Central memory CD8-positive, alpha-beta T cell (primary cell): Measurements from ENCODE around the gene NLGN3.

Source experiments
- ATAC-seq: fragments of 150-1000 bp; cut with Tn5 transposase; replicated peaks from 2 replicates; pipeline ENCODE4 v1.10.0; 2022; ENCODE audit warnings: mild to moderate bottlenecking, moderate FRiP score, moderate number of reproducible peaks; ENCODE audit not compliant: poor library complexity, severe bottlenecking; ENCODE audit errors: extremely low read depth
- DNase-seq, 2 donors: peaks; one replicate each; pipeline ENCODE4 v3.0.0; 2021; ENCODE audit warnings: low spot score in 2 of 2
- H3K27ac Mint-ChIP-seq: one replicate; pipeline ENCODE4 v1.8.0; 2022; ENCODE audit warnings: low read depth, mild to moderate bottlenecking, moderate library complexity, mixed read lengths
- H3K27me3 Mint-ChIP-seq: one replicate; pipeline ENCODE4 v1.8.0; 2022; ENCODE audit warnings: mixed read lengths
- H3K36me3 Mint-ChIP-seq: one replicate; pipeline ENCODE4 v1.8.0; 2022; ENCODE audit warnings: mild to moderate bottlenecking, moderate library complexity, mixed read lengths; ENCODE audit not compliant: insufficient read depth
- H3K4me1 Mint-ChIP-seq: one replicate; pipeline ENCODE4 v1.8.0; 2022; ENCODE audit warnings: mixed read lengths
- H3K4me3 Mint-ChIP-seq: one replicate; pipeline ENCODE4 v1.8.0; 2022; ENCODE audit warnings: mild to moderate bottlenecking, moderate library complexity, mixed read lengths
- H3K9me3 Mint-ChIP-seq: one replicate; pipeline ENCODE4 v1.8.0; 2022; ENCODE audit warnings: mixed read lengths

NLGN3 gene

DNA sequence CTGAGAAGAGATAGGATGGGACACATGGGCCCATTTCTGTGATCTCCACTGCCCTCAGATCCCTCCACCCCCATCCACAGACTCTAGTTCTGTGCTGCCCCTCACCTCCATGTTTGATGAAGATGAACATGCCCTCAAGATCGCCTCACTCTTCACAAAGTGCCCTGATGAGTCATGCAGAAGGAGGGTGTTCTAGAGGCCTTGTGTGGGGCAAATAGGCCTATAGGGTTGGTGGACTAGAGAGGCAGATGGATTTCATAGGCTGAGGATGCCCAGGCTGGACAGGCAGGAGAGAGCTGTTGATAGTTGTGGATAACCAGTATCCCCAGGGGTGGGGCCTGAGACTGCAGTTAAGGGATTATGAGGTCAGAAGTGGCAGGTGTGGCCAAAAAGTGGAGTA is 38.2 kb upstream of the NLGN3 start, which contains the start of gene CXorf65:
TSS of gene CXorf65 (minus strand) at position 314 of the 400 bp plus-strand sequence. CDS start at position 130, 184 bp downstream.
- peak within 1 kb of the TSS; percentile 99 for H3K4me3 Mint-ChIP-seq
- peaks cover 49% of the 10 kb centered on the region for H3K36me3 Mint-ChIP-seq
- no peaks in the 10 kb centered on the region for H3K27me3 Mint-ChIP-seq
- ATAC-seq (no peak), DNase-seq (no peak)
- H3K27ac Mint-ChIP-seq: peak within 1 kb of the TSS; percentile 91
- H3K9me3 Mint-ChIP-seq: no peaks in the 10 kb centered on the region
- peaks cover 76% of the 10 kb centered on the region for H3K4me1 Mint-ChIP-seq

DNA sequence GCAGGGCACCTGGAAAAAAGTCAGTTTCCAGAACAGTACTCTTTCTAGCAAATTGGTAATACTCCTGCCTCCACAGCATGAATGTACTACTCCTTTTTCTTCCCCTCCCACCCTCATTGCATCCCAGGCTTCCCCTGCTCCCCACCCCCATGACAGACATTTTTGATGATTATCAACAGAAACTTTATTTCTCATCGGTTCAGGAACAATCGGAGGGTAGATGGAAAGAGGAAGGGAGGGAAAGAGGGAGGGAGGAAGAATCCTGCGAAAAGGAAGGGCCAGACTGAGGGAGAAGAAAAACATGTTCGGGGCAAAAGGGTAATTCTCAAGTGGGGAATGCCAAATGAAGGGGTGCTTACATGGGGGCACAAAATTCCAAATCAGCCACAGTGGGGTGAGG is 37.4 kb upstream of the NLGN3 start:
- DNase-seq (no peak), ATAC-seq (no peak)
- Mint-ChIP-seq H3K4me1 (peaks cover 78% of the 10 kb centered on the region), H3K27ac (peak overlapping the region; percentile 91), H3K27me3 (no peaks in the 10 kb centered on the region), H3K36me3 (peaks cover 58% of the 10 kb centered on the region), H3K9me3 (no peaks in the 10 kb centered on the region), H3K4me3 (peak overlapping the region; percentile 99)

GRCh38 chrX:71107762-71108360 is 36.8 kb upstream of the NLGN3 start:
- peak overlapping the region; percentile 99 for H3K27ac Mint-ChIP-seq
- H3K27me3 Mint-ChIP-seq: no peaks in the 10 kb centered on the region
- peak overlapping the region; percentile 99 for H3K4me3 Mint-ChIP-seq
- no peaks in the 10 kb centered on the region for H3K9me3 Mint-ChIP-seq
- ATAC-seq: no peak
- DNase-seq: no peak
- peaks cover 58% of the 10 kb centered on the region for H3K36me3 Mint-ChIP-seq
- peaks cover 78% of the 10 kb centered on the region for H3K4me1 Mint-ChIP-seq

- Mint-ChIP-seq H3K4me3 (peak overlapping the region; percentile 99), H3K27ac (peak overlapping the region; percentile 99), H3K36me3 (peaks cover 57% of the 10 kb centered on the region), H3K9me3 (no peaks in the 10 kb centered on the region), H3K4me1 (peaks cover 66% of the 10 kb centered on the region), H3K27me3 (no peaks in the 10 kb centered on the region)
- ATAC-seq (no peak), DNase-seq (no peak)
Observed at GRCh38 chrX:71109051-71109450, 35.6 kb upstream of the NLGN3 start.

DNA sequence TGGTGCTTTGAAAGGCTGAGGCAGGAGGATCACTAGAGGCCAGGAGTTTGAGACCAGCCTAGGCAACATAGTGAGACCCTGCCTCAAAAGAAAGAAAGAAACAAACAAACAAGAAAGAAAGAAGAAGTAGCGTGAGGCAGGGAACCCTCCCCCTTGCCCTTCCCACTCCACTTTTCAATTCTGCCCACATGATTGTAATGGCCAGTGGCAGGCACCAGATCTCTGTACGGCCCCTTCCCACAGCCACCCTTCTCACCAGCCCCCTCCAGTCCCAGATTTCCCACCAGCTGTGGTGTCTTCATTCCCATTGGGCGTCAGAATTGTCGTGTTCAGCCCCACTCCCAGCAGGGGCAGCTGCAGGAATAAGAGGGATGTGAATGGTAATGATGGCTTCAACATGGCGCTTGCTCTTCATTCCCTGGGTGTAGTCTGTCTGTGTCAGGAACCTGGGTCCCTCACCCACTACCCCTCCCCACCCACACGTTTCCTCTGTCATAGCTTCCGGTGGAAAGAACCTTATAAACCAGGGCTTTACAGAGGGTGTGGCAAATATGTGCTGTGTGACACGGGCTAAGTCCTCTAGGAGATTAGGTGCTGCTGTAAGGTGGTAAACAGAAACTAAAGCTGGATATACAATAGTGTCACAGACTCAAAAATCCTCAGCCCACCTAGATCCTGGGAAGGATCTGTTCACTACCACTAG is 33.3 kb upstream of the NLGN3 start, which contains the start of gene IL2RG:
TSS of gene IL2RG (minus strand) at position 437 of the 703 bp plus-strand sequence. CDS start at position 399, 38 bp downstream.
- Mint-ChIP-seq H3K4me1 (peaks cover 53% of the 10 kb centered on the region), H3K27ac (peak within 1 kb of the TSS; percentile 99), H3K36me3 (peaks cover 51% of the 10 kb centered on the region), H3K27me3 (no peaks in the 10 kb centered on the region), H3K4me3 (peak within 1 kb of the TSS; percentile 99), H3K9me3 (no peaks in the 10 kb centered on the region)
- DNase-seq (peak in 1 of 2 donors; percentile 80), ATAC-seq (peak; percentile 92)

DNA sequence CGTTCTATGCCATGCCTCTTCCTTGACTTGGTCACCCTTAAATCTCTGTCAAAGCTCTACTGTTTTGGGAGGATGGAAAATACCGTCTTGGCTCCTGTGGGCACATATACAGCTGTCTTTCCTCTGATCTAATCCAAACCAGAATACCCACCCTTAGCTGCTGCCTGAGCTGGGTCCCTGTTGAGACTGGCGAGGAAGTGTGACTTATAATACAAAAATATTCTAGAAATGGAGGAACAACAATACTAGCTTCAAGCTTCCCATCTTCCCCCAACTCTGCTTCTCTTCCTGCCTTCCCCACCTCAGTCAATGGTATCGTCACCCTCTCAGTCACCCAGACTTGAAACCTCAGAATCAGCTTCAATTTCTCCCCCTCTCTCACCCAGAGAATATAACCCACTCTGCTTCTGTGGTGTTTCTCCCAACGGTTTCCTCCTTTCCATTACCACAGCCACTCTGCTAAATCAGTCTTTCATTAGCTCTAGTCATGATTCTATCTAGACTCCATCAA is 32.7 kb upstream of the NLGN3 start:
- Mint-ChIP-seq H3K4me1 (peaks cover 48% of the 10 kb centered on the region), H3K27me3 (no peaks in the 10 kb centered on the region), H3K4me3 (peak overlapping the region; percentile 99), H3K36me3 (peaks cover 45% of the 10 kb centered on the region), H3K9me3 (no peaks in the 10 kb centered on the region), H3K27ac (peak overlapping the region; percentile 99)
- peak; percentile 55 for ATAC-seq
- DNase-seq: no peak

- H3K4me3 Mint-ChIP-seq: peak overlapping the region; percentile 23
- DNase-seq (no peak), ATAC-seq (no peak)
- H3K4me1 Mint-ChIP-seq: peaks cover 24% of the 10 kb centered on the region
- H3K36me3 Mint-ChIP-seq: peaks cover 11% of the 10 kb centered on the region
- no peaks in the 10 kb centered on the region for H3K27me3 Mint-ChIP-seq
- no peak overlapping the region for H3K27ac Mint-ChIP-seq
- H3K9me3 Mint-ChIP-seq: no peaks in the 10 kb centered on the region
Observed at GRCh38 chrX:71117358-71117757, 27.3 kb upstream of the NLGN3 start.

- Mint-ChIP-seq H3K27ac (peak within 1 kb of the TSS; percentile 91), H3K4me3 (peak within 1 kb of the TSS; percentile 84), H3K36me3 (peaks cover 20% of the 10 kb centered on the region), H3K9me3 (no peaks in the 10 kb centered on the region), H3K27me3 (no peaks in the 10 kb centered on the region), H3K4me1 (peaks cover 27% of the 10 kb centered on the region)
- DNase-seq: peak; percentile 60 to 70
- ATAC-seq: peak; percentile 90
Observed at GRCh38 chrX:71118032-71118984, 26.3 kb upstream of the NLGN3 start, which contains the start of gene MED12. MED12 (plus strand) TSS chrX:71118596; CDS start chrX:71118755, 159 bp downstream.

- Mint-ChIP-seq H3K36me3 (peaks cover 25% of the 10 kb centered on the region), H3K27me3 (no peaks in the 10 kb centered on the region), H3K4me1 (peaks cover 29% of the 10 kb centered on the region), H3K4me3 (peak overlapping the region; percentile 84), H3K9me3 (no peaks in the 10 kb centered on the region), H3K27ac (peak overlapping the region; percentile 91)
- DNase-seq (no peak), ATAC-seq (peak; percentile 41)
Observed at GRCh38 chrX:71118985-71119535, 25.6 kb upstream of the NLGN3 start.

DNA sequence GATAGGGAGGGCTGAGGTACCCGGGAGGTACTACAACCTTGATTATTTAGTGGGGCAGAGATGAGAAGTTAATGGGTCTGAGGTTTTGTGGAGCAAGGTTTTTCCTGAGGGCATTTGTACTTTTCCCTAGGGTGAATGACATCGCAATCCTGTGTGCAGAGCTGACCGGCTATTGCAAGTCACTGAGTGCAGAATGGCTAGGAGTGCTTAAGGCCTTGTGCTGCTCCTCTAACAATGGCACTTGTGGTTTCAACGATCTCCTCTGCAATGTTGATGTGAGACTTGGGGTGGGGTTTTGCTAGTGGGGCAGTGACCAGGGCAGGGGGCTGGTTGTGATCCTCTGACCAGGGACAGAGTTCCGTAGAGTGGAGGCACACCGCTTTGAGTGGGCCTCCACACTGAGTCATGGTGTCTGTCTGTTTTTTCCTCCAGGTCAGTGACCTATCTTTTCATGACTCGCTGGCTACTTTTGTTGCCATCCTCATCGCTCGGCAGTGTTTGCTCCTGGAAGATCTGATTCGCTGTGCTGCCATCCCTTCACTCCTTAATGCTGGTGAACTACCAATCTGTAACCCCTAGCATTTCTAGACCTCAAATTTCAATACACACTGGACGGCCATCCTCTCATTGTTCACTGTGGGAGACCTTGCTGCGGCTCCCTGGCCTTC is 16.3 kb upstream of the NLGN3 start:
- Mint-ChIP-seq H3K36me3 (peaks cover 48% of the 10 kb centered on the region), H3K4me3 (no peak overlapping the region), H3K27ac (peak overlapping the region; percentile 30), H3K9me3 (no peaks in the 10 kb centered on the region), H3K4me1 (peaks cover 21% of the 10 kb centered on the region), H3K27me3 (no peaks in the 10 kb centered on the region)
- DNase-seq (no peak), ATAC-seq (no peak)

DNA sequence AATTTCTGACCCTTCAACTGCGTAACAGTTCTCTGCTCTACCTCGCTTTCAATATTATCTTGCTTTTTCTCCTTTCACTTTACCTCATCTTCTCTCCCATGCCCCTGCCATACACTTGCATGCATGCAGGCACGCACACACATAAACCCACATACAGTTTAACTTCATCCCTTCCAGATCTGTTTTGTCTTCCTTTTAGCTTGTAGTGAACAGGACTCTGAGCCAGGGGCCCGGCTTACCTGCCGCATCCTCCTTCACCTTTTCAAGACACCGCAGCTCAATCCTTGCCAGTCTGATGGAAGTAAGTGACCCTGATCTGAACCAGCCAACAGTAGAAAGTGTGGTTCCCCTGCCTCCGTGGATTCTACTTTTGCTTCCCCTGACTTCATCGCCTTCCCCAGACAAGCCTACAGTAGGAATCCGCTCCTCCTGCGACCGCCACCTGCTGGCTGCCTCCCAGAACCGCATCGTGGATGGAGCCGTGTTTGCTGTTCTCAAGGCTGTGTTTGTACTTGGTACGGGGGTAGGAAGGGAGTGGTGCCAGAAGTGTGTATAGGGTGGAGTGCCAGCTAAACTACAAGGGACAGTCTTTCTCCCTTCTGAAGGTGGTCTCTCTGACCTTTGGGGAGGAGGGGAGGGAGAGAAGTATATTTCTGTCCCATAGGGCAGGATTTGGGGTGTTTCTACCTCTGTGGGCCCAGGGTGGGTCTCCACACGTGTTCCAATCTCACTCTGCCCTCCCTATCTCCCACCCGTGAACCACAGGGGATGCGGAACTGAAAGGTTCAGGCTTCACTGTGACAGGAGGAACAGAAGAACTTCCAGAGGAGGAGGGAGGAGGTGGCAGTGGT is 15.5 kb upstream of the NLGN3 start:
- H3K27me3 Mint-ChIP-seq: no peaks in the 10 kb centered on the region
- peak overlapping the region; percentile 86 for H3K27ac Mint-ChIP-seq
- H3K4me1 Mint-ChIP-seq: peaks cover 19% of the 10 kb centered on the region
- H3K4me3 Mint-ChIP-seq: no peak overlapping the region
- ATAC-seq: peak; percentile 94
- DNase-seq: peak; percentile 61 to 72
- peaks cover 43% of the 10 kb centered on the region for H3K36me3 Mint-ChIP-seq
- no peaks in the 10 kb centered on the region for H3K9me3 Mint-ChIP-seq
